ENCODE results near the gene POM121.
"Not testable (repeated sequence)": the region's sequence is repeated elsewhere in the genome, so short reads cannot be mapped to it uniquely, and the experiment has no call there.

Gene POM121

GRCh38 chr7:72976434-72976833 is 51.5 kb downstream of the POM121 start:
- not testable (repeated sequence) for DNase-seq (ENCODE audit: insufficient read length); FAIRE-seq

- FAIRE-seq = not testable (repeated sequence)
These were observed 55.5 kb downstream of the POM121 start for GRCh38 chr7:72980382-72980781.

GRCh38 chr7:72982084-72982483 is 57.2 kb downstream of the POM121 start:
- not testable (repeated sequence) for FAIRE-seq; DNase-seq (ENCODE audit: insufficient read length)

More at GRCh38 chr7:72980382-72980781, 55.5 kb downstream of the POM121 start:
- DNase-seq (ENCODE audit: insufficient read length) = not testable (repeated sequence)

- not testable (repeated sequence) for FAIRE-seq; DNase-seq (ENCODE audit: insufficient read length)
These were observed 65.4 kb downstream of the POM121 start for GRCh38 chr7:72990146-72990913.

GRCh38 chr7:72995484-72995883 is 70.6 kb downstream of the POM121 start:
- FAIRE-seq; DNase-seq (ENCODE audit: insufficient read length): not testable (repeated sequence)

GRCh38 chr7:72997447-72997846 is 72.6 kb downstream of the POM121 start:
- not testable (repeated sequence) for FAIRE-seq; DNase-seq (ENCODE audit: insufficient read length)

GRCh38 chr7:72997887-72998468 is 73.1 kb downstream of the POM121 start:
- FAIRE-seq; DNase-seq (ENCODE audit: insufficient read length): not testable (repeated sequence)

All from GM12892 (cell line).